PC-3 (cell line): ENCODE measurements around the gene TSGA10IP.

Experiments used
- CTCF ChIP-seq: fragments of 300-600 bp; sonication (generic); conservative IDR thresholded peaks from 2 replicates; pipeline ENCODE4 v1.5.1; 2017; ENCODE audit warnings: antibody characterized with exemption, low read depth, mild to moderate bottlenecking, low read length
- EZH2 ChIP-seq: fragments of 300-600 bp; sonication (generic); IDR thresholded peaks from one replicate; pipeline ENCODE4 v1.6.1; 2017; ENCODE audit warnings: antibody characterized with exemption, mild to moderate bottlenecking, low read length; ENCODE audit not compliant: unreplicated experiment

- TF ChIP-seq CTCF, result no peak
- TF ChIP-seq EZH2, result no peak
Measured at GRCh38 chr11:65976216-65977176, 31.2 kb downstream of the TSGA10IP start.
